HG02642 (cell line): ENCODE measurements around the gene UFC1.

ENCODE experiments used
- ATAC-seq: cut with Tn5 transposase; IDR thresholded peaks from one replicate; pipeline ENCODE4 v1.9.1; 2021; ENCODE audit warnings: mild to moderate bottlenecking; ENCODE audit not compliant: unreplicated experiment, poor library complexity

UFC1 gene

GRCh38 chr1:161165742-161166668, 12.2 kb downstream of the UFC1 start, which contains the start of gene PPOX:
Gene PPOX (plus strand): TSS chr1:161166426. CDS start chr1:161166848, 422 bp downstream.
- peak; percentile 92 for ATAC-seq

GRCh38 chr1:161166669-161167548, 13.1 kb downstream of the UFC1 start:
- ATAC-seq, result no peak

DNA sequence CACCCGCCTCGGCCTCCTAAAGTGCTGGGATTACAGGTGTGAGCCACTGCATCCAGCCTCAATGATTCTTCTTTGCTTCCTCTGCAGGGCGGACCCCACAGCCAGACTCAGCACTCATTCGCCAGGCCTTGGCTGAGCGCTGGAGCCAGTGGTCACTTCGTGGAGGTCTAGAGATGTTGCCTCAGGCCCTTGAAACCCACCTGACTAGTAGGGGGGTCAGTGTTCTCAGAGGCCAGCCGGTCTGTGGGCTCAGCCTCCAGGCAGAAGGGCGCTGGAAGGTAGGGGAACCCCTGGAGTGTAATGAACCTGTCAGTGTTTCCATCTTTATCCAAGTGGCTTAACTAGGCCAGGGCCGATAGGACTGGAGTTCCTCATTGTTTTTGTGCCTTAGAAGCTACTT, 15.1 kb downstream of the UFC1 start:
- no peak for ATAC-seq

GRCh38 chr1:161171191-161171590, 17.4 kb downstream of the UFC1 start:
- no peak for ATAC-seq

- ATAC-seq, result no peak
Observed at GRCh38 chr1:161171696-161172095, 17.9 kb downstream of the UFC1 start.

GRCh38 chr1:161172349-161172748, 18.6 kb downstream of the UFC1 start:
- ATAC-seq, result no peak

DNA sequence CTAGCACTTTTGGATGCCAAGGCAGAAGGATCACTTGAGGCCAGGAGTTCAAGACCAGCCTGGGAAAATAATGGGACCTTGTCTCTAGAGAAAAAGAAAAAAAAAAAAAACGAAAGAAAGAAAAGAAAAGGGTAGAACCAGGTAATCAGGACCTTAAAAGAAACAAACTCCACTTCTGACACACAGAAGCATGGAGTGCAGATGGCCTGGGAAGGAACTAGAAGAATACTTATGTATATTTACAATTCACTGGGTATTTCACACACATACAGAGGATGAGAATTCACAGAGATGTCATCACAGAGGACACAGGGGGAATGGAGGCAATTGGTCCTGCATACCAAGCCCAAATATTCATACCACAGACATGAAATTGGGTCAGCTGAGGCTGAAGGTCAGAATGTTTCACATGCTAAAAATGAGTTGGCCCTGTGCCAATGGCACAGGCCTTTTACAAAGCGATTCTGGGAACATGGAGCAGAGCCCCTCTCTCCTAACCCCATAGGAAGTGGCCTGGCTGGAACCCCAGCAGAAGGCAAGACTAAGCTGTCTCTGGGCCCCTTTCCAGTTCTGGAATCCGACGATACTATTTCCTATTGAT, 19.1 kb downstream of the UFC1 start:
- ATAC-seq, result no peak

- ATAC-seq, result no peak
Observed at GRCh38 chr1:161173711-161174110, 19.9 kb downstream of the UFC1 start.

- ATAC-seq, result no peak
Observed at GRCh38 chr1:161174911-161175310, 21.1 kb downstream of the UFC1 start.

GRCh38 chr1:161175771-161176453, 22.1 kb downstream of the UFC1 start:
- no peak for ATAC-seq

DNA sequence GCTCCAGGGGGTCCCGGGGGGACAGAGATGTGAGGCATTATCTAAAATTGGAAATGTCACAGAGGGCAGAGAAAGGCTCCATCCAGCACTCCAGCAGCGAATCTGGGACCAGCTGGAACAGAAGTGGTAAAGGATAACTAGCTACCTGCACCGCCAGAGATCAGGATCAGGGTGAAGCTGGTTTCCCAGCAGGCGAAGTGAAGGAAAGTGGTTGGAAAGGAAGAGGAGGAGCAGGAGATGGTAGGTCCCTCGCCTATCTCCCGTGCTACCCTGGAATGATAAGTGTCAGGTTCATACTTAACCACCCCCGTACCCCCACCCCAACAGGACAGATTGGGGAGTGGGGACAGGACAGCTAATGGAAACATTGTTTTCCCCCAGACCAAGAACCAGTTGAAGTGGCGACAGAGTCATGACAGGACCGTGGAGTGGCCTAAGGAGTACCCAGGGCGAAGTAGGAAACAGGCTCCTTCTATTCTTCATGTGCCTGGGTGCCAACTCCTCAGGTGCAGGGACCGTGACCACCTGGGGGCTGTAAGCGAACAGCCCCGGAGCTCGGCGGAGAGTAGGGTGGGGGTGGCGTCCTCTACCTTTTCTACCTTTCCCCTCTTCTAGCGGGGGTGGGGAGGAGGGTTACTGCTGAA, 22.8 kb downstream of the UFC1 start:
- no peak for ATAC-seq

- ATAC-seq, result peak; percentile 87
Observed at GRCh38 chr1:161177112-161177935, 23.5 kb downstream of the UFC1 start, which contains the start of gene B4GALT3. Gene B4GALT3 (minus strand): TSS chr1:161177507. CDS start chr1:161176060, 1,447 bp downstream.

- ATAC-seq, result no peak
Observed at GRCh38 chr1:161177936-161178244, 24.1 kb downstream of the UFC1 start.

GRCh38 chr1:161179698-161180097, 25.9 kb downstream of the UFC1 start:
- ATAC-seq, result no peak

DNA sequence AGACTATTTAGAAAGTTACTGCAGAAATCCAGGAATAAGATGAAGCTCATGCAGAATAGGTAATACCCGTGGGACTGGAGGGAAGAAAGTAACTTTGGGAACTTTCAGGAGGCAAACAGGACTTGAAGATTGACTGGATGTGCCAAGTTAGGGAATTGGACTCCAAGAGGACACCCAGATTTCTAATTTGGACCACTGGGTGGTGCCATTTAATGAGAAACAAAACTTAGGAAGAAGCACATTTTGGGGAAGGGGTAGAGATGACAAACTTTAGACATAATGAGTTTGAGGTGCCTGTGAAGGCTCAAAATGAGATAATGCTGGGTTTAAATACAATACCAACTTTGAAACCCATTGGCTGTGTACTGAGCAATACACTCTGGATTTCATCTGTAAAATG, 26.9 kb downstream of the UFC1 start:
- no peak for ATAC-seq

DNA sequence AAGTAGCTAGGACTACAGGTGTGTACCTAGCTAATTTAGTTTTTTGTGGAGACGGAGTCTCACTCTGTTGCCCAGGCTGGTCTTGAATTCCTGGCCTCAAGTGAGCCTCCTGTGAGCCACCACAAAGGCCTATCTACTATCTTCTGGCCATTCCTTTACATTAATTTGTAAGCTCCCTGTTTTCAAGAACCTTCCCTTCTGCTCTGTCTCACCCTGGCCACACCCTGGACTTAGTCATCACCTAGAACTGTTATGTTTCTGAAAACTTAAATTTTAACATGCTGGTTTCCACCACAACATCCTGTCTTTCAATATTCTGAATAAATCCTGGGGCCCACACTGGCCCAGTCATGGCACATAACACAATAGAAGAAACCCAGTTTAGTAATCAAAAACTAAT, 28.4 kb downstream of the UFC1 start:
- no peak for ATAC-seq

DNA sequence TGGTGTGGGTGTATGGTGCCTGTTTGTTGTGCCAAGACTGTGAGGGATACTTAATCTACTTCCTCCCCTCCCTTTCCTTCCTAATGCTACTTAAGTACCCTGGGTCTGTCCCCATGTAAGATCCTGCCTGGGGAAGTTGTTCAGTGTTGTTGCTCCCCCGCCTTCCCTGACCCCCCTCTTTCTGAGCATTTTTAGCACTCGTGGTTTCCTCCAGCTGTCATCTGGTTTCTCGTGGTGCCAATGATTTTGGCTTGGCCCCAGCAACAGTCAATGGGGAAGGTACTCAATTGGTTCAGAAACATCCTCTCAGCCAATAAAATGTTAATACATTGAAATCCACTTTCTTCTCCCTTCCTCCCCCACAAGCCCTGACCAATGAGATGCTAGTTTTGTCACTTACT, 31.5 kb downstream of the UFC1 start:
- ATAC-seq, result peak; percentile 77

DNA sequence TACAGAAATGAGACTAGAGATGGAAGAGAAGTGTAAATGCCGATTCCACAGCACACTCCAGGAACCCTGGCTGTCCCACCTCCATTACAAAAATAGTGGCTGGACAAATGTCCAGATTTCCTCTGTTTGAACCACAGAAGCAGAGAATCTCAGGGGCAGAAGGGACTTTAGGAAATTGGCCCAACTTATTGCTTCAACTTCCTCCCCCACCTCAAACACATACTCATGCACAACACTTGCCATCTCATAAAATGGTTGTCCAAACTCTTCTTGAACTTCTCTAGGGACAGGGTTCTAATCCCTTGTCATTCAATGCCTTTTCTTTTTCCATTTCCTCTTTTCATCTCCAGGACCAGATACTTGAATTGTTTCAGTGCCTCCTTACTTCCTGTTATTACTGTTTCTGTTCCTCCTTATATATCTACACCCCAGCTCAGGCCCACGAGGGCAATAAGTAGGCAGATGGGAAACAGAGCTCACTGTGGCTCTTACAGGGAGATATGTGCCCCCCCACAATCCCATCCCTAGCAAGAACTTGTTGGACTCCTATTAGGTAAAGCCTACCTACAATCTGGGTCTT, 32.0 kb downstream of the UFC1 start:
- peak; percentile 24 for ATAC-seq
